CD14-positive monocyte (primary cell): Measurements from ENCODE around the gene FKBP6. TPM values are rescaled to one million over a fixed set of nuclear protein-coding genes. Genes with fewer than 3 reads are reported as not detected.

Experiments used
- DNase-seq, 3 donors: peaks; one replicate each; pipeline ENCODE4 v3.0.0-alpha.2; 2011 to 2022
- H2AFZ ChIP-seq: 2 replicates; pipeline ENCODE4 v1.6.0; 2012; ENCODE audit warnings: mild to moderate bottlenecking, low read depth, low read length, inconsistent platforms; ENCODE audit not compliant: insufficient read depth, poor library complexity, severe bottlenecking
- H3K27ac ChIP-seq, 2 donors: 1 replicate in 1 of 2; 2 replicates in 1 of 2; pipeline ENCODE4 v1.5.1; 2012 to 2013; ENCODE audit warnings: low read length in 2 of 2, control low read depth in 1 of 2, inconsistent platforms in 1 of 2, low read depth in 1 of 2, mild to moderate bottlenecking in 1 of 2
- H3K27me3 ChIP-seq, 2 donors: one replicate each; pipeline versions ENCODE4 v1.6.0 to v1.6.1; 2011 to 2013; ENCODE audit warnings: low read length in 2 of 2; ENCODE audit not compliant: control insufficient read depth in 2 of 2, insufficient read depth in 2 of 2
- H3K36me3 ChIP-seq, 2 donors: replicated peaks in 1 of 2; 1 replicate in 1 of 2; 2 replicates in 1 of 2; pipeline versions ENCODE4 v1.5.1 to v1.6.1; 2012 to 2013; ENCODE audit warnings: low read length in 2 of 2, control low read depth in 1 of 2, inconsistent platforms in 1 of 2, mild to moderate bottlenecking in 1 of 2; ENCODE audit not compliant: insufficient read depth in 2 of 2, control insufficient read depth in 1 of 2
- H3K4me1 ChIP-seq, 2 donors: 1 replicate in 1 of 2; 2 replicates in 1 of 2; pipeline versions ENCODE4 v1.5.1 to v1.6.1; 2012 to 2013; ENCODE audit warnings: low read length in 2 of 2, control low read depth in 1 of 2, inconsistent platforms in 1 of 2, mild to moderate bottlenecking in 1 of 2, moderate library complexity in 1 of 2; ENCODE audit not compliant: insufficient read depth in 2 of 2, control insufficient read depth in 1 of 2
- H3K4me2 ChIP-seq: replicated peaks from 2 replicates; pipeline ENCODE3; 2012; ENCODE audit warnings: low read length, moderate library complexity, mild to moderate bottlenecking; ENCODE audit not compliant: poor library complexity, severe bottlenecking; ENCODE audit errors: extremely low read depth
- H3K4me3 ChIP-seq, 3 experiments: fragments of 200-600 bp in 1 of 3; sonication (generic) in 1 of 3; replicated peaks in 1 of 3; 1 replicate in 2 of 3; 2 replicates in 1 of 3; pipeline ENCODE4 v1.5.1; 2011 to 2013; ENCODE audit warnings: low read length in 3 of 3, mild to moderate bottlenecking in 3 of 3, control low read depth in 2 of 3, low read depth in 2 of 3, inconsistent platforms in 1 of 3, moderate library complexity in 1 of 3
- H3K79me2 ChIP-seq: 2 replicates; pipeline ENCODE4 v1.6.0; 2012; ENCODE audit warnings: mild to moderate bottlenecking, control low read depth, inconsistent platforms, low read length, moderate library complexity; ENCODE audit not compliant: insufficient read depth
- H3K9ac ChIP-seq: 2 replicates; pipeline ENCODE4 v1.6.0; 2017; ENCODE audit warnings: low read length, mild to moderate bottlenecking; ENCODE audit not compliant: insufficient read depth, poor library complexity, severe bottlenecking
- H3K9me3 ChIP-seq, 2 donors: replicated peaks in 1 of 2; 1 replicate in 1 of 2; 2 replicates in 1 of 2; pipeline versions ENCODE4 v1.5.1 to v1.6.1; 2012 to 2013; ENCODE audit warnings: low read length in 2 of 2, control low read depth in 1 of 2; ENCODE audit not compliant: control insufficient read depth in 1 of 2, insufficient read depth in 1 of 2
- H4K20me1 ChIP-seq: 2 replicates; pipeline ENCODE4 v1.6.0; 2012; ENCODE audit warnings: mild to moderate bottlenecking, low read length, control low read depth, moderate library complexity; ENCODE audit not compliant: insufficient read depth
- H3K27ac Mint-ChIP-seq, 7 donors: one replicate each; pipeline ENCODE4 v1.8.0; 2020; ENCODE audit warnings: mild to moderate bottlenecking in 7 of 7, mixed read lengths in 7 of 7, moderate library complexity in 6 of 7, inconsistent platforms in 2 of 7
- H3K27me3 Mint-ChIP-seq, 3 donors: one replicate each; pipeline ENCODE4 v1.8.0; 2021 to 2022; ENCODE audit warnings: low read depth in 3 of 3, mild to moderate bottlenecking in 3 of 3, mixed read lengths in 3 of 3, moderate library complexity in 3 of 3, inconsistent platforms in 1 of 3
- H3K36me3 Mint-ChIP-seq, 2 donors: one replicate each; pipeline ENCODE4 v1.8.0; 2020; ENCODE audit warnings: mixed read lengths in 2 of 2, inconsistent platforms in 1 of 2, mild to moderate bottlenecking in 1 of 2
- H3K4me1 Mint-ChIP-seq: one replicate; pipeline ENCODE4 v1.8.0; 2020; ENCODE audit warnings: mild to moderate bottlenecking, mixed read lengths
- H3K4me3 Mint-ChIP-seq, 2 donors: one replicate each; pipeline ENCODE4 v1.8.0; 2020; ENCODE audit warnings: mild to moderate bottlenecking in 2 of 2, mixed read lengths in 2 of 2, moderate library complexity in 1 of 2
- H3K9me3 Mint-ChIP-seq, 7 donors: one replicate each; pipeline ENCODE4 v1.8.0; 2020 to 2022; ENCODE audit warnings: mixed read lengths in 7 of 7, mild to moderate bottlenecking in 6 of 7, moderate library complexity in 6 of 7, inconsistent platforms in 2 of 7
- WGBS: methylation state at CpG from one replicate; pipeline ENCODE4 v1.1.5; 2013; ENCODE audit warnings: missing lambda C conversion rate; ENCODE audit not compliant: insufficient coverage; 5-methylcytosine and 5-hydroxymethylcytosine counted together
- intact Hi-C, 2 donors: fragments of 100-400 bp; cut with micrococcal nuclease; formaldehyde crosslinking; loops; one replicate each; pipeline versions ENCODE4 v1.15.0 to v1.15.1; 2023
- polyA plus RNA-seq, 3 donors: library from polyadenylated mRNA; depleted of rRNA in 1 of 3; unstranded in 2 of 3; stranded (reverse) in 1 of 3; fragments of 300-500 nt in 2 of 3; fragments of >200 nt in 1 of 3; fragmentation: Illumina TruSeq in 2 of 3; gene quantifications; 1 replicate in 2 of 3; 2 replicates in 1 of 3; pipeline ENCODE4 v1.2.3, GENCODE V29; 2012 to 2021
- TF ChIP-seq, protein P1 (sequence below): fragments of 200-600 bp; IDR thresholded peaks from one replicate; pipeline ENCODE4 v1.8.0; 2022; ENCODE audit warnings: antibody characterized with exemption, mild to moderate bottlenecking

FKBP6 gene
- polyA plus RNA-seq, 3 donors: 0.17 TPM; not detected in 2

DNA sequence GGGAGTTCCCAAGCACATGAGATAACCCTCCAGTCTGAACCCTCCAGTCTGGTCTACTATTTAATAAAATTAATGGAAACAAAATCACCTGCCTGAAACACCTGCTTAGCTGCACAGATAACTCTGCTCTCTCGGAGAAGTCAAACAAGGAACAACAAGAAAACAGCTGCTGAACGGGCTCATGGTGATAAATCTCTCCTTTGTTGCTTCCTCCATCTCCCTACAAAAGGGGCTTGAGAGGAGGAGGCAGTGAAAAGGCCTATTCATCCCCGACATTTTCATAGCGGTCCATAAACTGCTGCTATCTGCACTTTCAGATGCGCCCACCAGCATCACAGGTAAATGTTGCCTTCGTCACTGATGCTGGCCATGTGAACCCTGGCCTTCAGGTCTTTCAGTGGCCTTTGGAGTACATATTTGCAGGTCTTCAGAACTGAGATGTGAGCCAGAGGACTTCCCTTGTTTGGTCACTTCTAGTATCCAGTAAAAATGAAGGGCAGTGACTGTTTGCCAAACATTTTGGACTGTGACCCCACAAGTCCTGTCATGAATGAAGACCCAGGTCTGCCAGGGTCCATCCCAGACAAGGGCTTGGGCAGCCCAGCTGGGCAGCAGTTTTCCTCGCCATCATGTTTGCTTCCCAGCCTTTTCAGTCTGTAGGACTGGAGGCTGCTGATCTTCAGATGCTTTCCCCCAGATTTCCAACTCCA lies 15.9 kb downstream of the FKBP6 start:
- Mint-ChIP-seq H3K36me3 (no peaks in the 10 kb centered on the region), H3K27ac (no peak overlapping the region), H3K4me1 (peaks cover 14% of the 10 kb centered on the region), H3K4me3 (no peak overlapping the region), H3K9me3 (no peaks in the 10 kb centered on the region), H3K27me3 (peaks cover 10 to 23% (median 12%) of the 10 kb centered on the region in 3 donors)
- Histone ChIP-seq H3K27me3 (no peaks in the 10 kb centered on the region), H3K4me2 (no peak overlapping the region), H3K79me2 (no peaks in the 10 kb centered on the region), H2AFZ (no peak overlapping the region), H3K9ac (no peak overlapping the region), H4K20me1 (no peaks in the 10 kb centered on the region), H3K4me3 (no peak overlapping the region), H3K36me3 (no peaks in the 10 kb centered on the region), H3K4me1 (peaks cover 7 to 8% of the 10 kb centered on the region in 2 donors), H3K9me3 (no peaks in the 10 kb centered on the region), H3K27ac (no peak overlapping the region)
- no peak for DNase-seq
- WGBS: 92% methylated on average over 5 of the region's 7 CpGs
- TF ChIP-seq, protein P1, sequence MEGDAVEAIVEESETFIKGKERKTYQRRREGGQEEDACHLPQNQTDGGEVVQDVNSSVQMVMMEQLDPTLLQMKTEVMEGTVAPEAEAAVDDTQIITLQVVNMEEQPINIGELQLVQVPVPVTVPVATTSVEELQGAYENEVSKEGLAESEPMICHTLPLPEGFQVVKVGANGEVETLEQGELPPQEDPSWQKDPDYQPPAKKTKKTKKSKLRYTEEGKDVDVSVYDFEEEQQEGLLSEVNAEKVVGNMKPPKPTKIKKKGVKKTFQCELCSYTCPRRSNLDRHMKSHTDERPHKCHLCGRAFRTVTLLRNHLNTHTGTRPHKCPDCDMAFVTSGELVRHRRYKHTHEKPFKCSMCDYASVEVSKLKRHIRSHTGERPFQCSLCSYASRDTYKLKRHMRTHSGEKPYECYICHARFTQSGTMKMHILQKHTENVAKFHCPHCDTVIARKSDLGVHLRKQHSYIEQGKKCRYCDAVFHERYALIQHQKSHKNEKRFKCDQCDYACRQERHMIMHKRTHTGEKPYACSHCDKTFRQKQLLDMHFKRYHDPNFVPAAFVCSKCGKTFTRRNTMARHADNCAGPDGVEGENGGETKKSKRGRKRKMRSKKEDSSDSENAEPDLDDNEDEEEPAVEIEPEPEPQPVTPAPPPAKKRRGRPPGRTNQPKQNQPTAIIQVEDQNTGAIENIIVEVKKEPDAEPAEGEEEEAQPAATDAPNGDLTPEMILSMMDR: no peak
- intact Hi-C loops: no loop called here

DNA sequence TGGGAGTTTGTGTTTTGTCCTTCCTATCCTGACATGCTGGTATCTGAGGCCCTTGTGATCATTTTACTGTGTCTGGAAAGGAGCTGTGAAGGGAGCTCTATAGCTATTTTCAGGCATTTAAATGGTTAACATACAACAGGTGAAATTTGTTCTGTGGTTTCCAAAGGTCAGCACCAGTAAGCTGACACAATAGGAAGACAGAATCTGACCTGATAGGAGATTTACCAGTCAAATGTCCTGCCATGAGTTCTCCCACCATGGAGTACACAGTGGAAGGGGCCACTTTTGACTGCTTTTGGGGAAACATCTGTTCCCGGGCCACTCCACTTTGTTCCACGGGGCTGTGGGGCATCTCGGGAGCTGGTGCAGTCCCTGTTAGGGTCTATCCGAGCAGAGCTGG lies 17.6 kb downstream of the FKBP6 start:
- no peaks in the 10 kb centered on the region for H3K9me3 ChIP-seq
- Mint-ChIP-seq H3K27ac (no peak overlapping the region), H3K4me1 (peaks cover 14% of the 10 kb centered on the region), H3K27me3 (peaks cover 8 to 15% (median 12%) of the 10 kb centered on the region in 3 donors), H3K4me3 (no peak overlapping the region), H3K9me3 (no peaks in the 10 kb centered on the region), H3K36me3 (no peaks in the 10 kb centered on the region)
- H4K20me1 ChIP-seq: no peaks in the 10 kb centered on the region
- no peaks in the 10 kb centered on the region for H3K36me3 ChIP-seq
- H3K9ac ChIP-seq: no peak overlapping the region
- H3K27ac ChIP-seq: no peak overlapping the region
- DNase-seq: no peak
- peak overlapping the region; percentile 17 for H2AFZ ChIP-seq
- intact Hi-C loops: no loop called here
- no peak overlapping the region for H3K4me2 ChIP-seq
- TF ChIP-seq, protein P1: no peak
- peaks cover 7 to 8% of the 10 kb centered on the region in 2 donors for H3K4me1 ChIP-seq
- WGBS: 0% methylated on average over 1 of the region's 4 CpGs
- no peaks in the 10 kb centered on the region for H3K79me2 ChIP-seq
- no peak overlapping the region for H3K4me3 ChIP-seq
- H3K27me3 ChIP-seq: no peaks in the 10 kb centered on the region
